Testis (tissue), 3 donors: Measurements from ENCODE around the gene ZMIZ1. TPM values are rescaled to one million over a fixed set of nuclear protein-coding genes. Genes with fewer than 3 reads are reported as not detected.
A peak's percentile ranks its signal among the peaks of the same experiment; 100 is the strongest.

ENCODE experiments used
- DNase-seq: peaks from one replicate; pipeline ENCODE4 v3.0.0-alpha.2; 2019
- H3K27ac ChIP-seq, 2 donors: fragments of 200-600 bp; sonication (generic); one replicate each; pipeline ENCODE4 v1.5.1; 2019
- H3K27me3 ChIP-seq: fragments of 200-600 bp; sonication (generic); one replicate; pipeline ENCODE4 v1.5.1; 2019
- H3K36me3 ChIP-seq: fragments of 200-600 bp; sonication (generic); one replicate; pipeline ENCODE4 v1.5.1; 2017; ENCODE audit warnings: low read depth; ENCODE audit errors: missing control alignments
- H3K4me1 ChIP-seq: fragments of 200-600 bp; sonication (generic); one replicate; pipeline ENCODE4 v1.5.1; 2019
- H3K4me3 ChIP-seq, 2 donors: fragments of 200-600 bp; sonication (generic); one replicate each; pipeline ENCODE4 v1.5.1; 2017 to 2019
- H3K9me3 ChIP-seq: fragments of 200-600 bp; sonication (generic); one replicate; pipeline ENCODE4 v1.5.1; 2017
- POLR2A ChIP-seq: fragments of 450-650 bp; IDR thresholded peaks from one replicate; pipeline ENCODE4 v1.6.1; 2017; ENCODE audit warnings: antibody characterized with exemption, mild to moderate bottlenecking, moderate library complexity
- WGBS, 2 donors: methylation state at CpG; one replicate each; pipeline ENCODE4 v1.1.5; 2018; 5-methylcytosine and 5-hydroxymethylcytosine counted together
- intact Hi-C: fragments of 100-400 bp; cut with DNase I; formaldehyde crosslinking; loops from one replicate; pipeline ENCODE4 v1.15.1; 2023; ENCODE audit warnings: low total_unique reads
- polyA plus RNA-seq: library from polyadenylated mRNA; stranded (reverse); fragments of 350-450 nt; fragmentation: Illumina TruSeq; extraction: RNeasy Lipid Tissue Mini Kit (QIAGEN cat#74804); gene quantifications from one replicate; pipeline ENCODE4 v1.2.3, GENCODE V29; 2014; ENCODE audit warnings: low read depth, low replicate concordance; ENCODE audit not compliant: insufficient read depth
- total RNA-seq, 2 donors: library from RNA; depleted of rRNA; stranded (reverse); fragments of >200 nt; gene quantifications; one replicate each; pipeline ENCODE4 v1.2.3, GENCODE V29; 2016
- TF ChIP-seq, protein P1 (sequence below), 3 experiments: fragments of 450-650 bp in 2 of 3; fragments of 200-600 bp in 1 of 3; sonication (generic) in 1 of 3; IDR thresholded peaks; one replicate each; pipeline ENCODE4 v1.5.1; 2016 to 2019; ENCODE audit warnings: antibody characterized with exemption in 3 of 3, mild to moderate bottlenecking in 2 of 3, moderate library complexity in 1 of 3

The ZMIZ1 gene
- total and polyA plus RNA-seq, 3 donors from 2014 or later: 15.2 to 22.0 (median 18.8) TPM

DNA sequence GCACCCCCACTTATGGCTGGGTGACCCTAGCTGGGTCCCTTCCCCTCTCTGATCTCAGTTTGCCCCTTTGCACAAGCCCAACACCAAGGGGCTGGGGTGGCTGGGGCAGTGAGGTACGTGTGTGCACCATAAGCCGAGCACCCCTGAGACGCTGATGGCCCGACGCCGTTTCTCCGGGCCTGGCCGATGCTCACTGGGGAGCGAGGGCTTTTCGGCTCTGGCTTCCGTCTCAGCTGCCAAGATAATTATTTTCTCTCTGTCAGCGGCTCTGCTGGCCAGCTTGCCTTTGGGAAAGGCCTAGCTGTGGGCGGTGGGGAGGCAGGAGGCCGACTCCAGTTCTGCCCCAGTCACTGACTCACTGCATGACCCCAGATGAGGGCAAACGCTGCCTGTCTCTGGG, 91.0 kb downstream of the ZMIZ1 start:
- peak overlapping the region; percentile 24 to 53 for H3K27ac ChIP-seq
- TF ChIP-seq POLR2A: no peak
- TF ChIP-seq, protein P1, sequence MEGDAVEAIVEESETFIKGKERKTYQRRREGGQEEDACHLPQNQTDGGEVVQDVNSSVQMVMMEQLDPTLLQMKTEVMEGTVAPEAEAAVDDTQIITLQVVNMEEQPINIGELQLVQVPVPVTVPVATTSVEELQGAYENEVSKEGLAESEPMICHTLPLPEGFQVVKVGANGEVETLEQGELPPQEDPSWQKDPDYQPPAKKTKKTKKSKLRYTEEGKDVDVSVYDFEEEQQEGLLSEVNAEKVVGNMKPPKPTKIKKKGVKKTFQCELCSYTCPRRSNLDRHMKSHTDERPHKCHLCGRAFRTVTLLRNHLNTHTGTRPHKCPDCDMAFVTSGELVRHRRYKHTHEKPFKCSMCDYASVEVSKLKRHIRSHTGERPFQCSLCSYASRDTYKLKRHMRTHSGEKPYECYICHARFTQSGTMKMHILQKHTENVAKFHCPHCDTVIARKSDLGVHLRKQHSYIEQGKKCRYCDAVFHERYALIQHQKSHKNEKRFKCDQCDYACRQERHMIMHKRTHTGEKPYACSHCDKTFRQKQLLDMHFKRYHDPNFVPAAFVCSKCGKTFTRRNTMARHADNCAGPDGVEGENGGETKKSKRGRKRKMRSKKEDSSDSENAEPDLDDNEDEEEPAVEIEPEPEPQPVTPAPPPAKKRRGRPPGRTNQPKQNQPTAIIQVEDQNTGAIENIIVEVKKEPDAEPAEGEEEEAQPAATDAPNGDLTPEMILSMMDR (IDR thresholded peaks at IDR 0.05): no peak
- no peaks in the 10 kb centered on the region for H3K36me3 ChIP-seq
- intact Hi-C loops: no loop called here
- H3K27me3 ChIP-seq: no peaks in the 10 kb centered on the region
- no peaks in the 10 kb centered on the region for H3K9me3 ChIP-seq
- WGBS, 2 donors: 47 to 50% methylated on average over 12 to 15 of the region's 15 CpGs
- peaks cover 57% of the 10 kb centered on the region for H3K4me1 ChIP-seq
- H3K4me3 ChIP-seq: no peak overlapping the region
- DNase-seq: peak; percentile 50

DNA sequence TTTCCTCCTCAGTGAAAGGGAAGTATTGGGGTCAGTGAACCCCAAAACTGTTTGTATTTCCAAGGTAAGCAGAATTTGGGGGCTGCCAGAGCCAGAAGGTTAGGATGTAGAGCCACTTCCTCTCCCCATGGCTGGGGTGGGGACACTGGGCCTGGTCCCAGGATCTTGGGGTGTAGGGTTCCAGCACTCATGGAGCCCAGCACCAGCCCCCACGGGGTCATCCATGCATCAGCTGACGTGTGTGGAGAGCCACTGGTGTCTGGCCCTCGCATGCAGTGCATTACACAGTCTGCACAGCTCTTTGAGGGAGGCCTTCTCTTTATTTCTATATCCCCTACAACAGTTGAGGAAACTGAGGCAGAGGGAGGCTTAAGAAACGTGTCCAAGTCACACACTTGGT, 91.4 kb downstream of the ZMIZ1 start:
- no peak for DNase-seq
- Histone ChIP-seq H3K9me3 (no peaks in the 10 kb centered on the region), H3K4me1 (peaks cover 57% of the 10 kb centered on the region), H3K4me3 (no peak overlapping the region), H3K27ac (peak overlapping the region in 1 of 2 donors; percentile 53), H3K27me3 (no peaks in the 10 kb centered on the region), H3K36me3 (no peaks in the 10 kb centered on the region)
- TF ChIP-seq, protein P1 (IDR thresholded peaks at IDR 0.05): no peak
- no peak for TF ChIP-seq POLR2A
- intact Hi-C loops: no loop called here
- WGBS, 2 donors: 72 to 78% methylated on average over 3 to 4 of the region's 4 CpGs

DNA sequence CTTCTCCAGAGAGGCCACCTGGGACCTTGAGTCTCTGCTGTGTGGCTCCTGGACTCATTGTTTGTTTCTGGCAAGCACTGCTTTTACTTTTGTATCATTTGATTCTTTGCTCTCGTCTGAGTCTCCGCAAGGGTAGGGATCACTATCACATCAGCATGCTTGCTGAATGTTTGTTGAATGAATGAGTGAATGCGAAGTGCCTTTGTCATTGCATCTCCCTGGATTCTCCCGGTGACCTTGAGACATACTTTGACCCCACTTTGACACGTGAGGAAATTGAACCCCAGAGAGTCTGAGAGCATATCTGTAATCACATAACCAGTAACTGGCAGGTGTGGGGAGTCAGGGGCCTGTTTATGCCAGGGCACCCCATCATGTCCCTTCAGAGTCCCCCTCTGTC, 92.8 kb downstream of the ZMIZ1 start:
- no peak for TF ChIP-seq POLR2A
- TF ChIP-seq, protein P1 (IDR thresholded peaks at IDR 0.05): no peak
- 61% methylated on average over 5 of the region's 5 CpGs for WGBS, 2 donors
- Histone ChIP-seq H3K27me3 (no peaks in the 10 kb centered on the region), H3K4me1 (peaks cover 62% of the 10 kb centered on the region), H3K27ac (no peak overlapping the region), H3K4me3 (no peak overlapping the region), H3K9me3 (no peaks in the 10 kb centered on the region), H3K36me3 (no peaks in the 10 kb centered on the region)
- intact Hi-C loops: no loop called here
- DNase-seq: no peak

DNA sequence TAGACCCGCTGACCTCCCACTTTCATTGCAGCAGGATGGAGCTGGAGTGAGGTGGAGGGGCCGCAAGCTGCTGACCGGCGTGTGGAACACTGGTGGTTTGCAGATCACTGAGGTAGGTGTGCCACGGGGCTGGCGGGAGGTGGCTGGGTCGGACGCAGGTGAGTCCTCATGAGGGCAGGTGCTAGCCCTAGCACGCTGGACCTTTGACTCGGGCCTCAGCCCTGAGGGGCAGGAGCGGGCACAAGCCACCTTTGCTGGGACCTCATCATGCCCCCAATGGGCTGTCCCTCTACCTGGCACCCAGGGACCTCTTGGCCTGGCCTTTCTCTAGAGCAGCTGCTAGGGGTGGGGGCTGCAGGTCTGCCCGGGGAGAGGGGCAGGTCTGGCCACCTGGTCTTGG, 93.3 kb downstream of the ZMIZ1 start:
- peaks cover 64% of the 10 kb centered on the region for H3K4me1 ChIP-seq
- H3K36me3 ChIP-seq: no peaks in the 10 kb centered on the region
- no peaks in the 10 kb centered on the region for H3K9me3 ChIP-seq
- H3K4me3 ChIP-seq: no peak overlapping the region
- no peak for DNase-seq
- WGBS, 2 donors: 90 to 98% methylated on average over 2 to 11 of the region's 12 CpGs
- H3K27me3 ChIP-seq: no peaks in the 10 kb centered on the region
- no peak overlapping the region for H3K27ac ChIP-seq
- TF ChIP-seq, protein P1 (IDR thresholded peaks at IDR 0.05): no peak
- no peak for TF ChIP-seq POLR2A
- intact Hi-C loops: no loop called here

DNA sequence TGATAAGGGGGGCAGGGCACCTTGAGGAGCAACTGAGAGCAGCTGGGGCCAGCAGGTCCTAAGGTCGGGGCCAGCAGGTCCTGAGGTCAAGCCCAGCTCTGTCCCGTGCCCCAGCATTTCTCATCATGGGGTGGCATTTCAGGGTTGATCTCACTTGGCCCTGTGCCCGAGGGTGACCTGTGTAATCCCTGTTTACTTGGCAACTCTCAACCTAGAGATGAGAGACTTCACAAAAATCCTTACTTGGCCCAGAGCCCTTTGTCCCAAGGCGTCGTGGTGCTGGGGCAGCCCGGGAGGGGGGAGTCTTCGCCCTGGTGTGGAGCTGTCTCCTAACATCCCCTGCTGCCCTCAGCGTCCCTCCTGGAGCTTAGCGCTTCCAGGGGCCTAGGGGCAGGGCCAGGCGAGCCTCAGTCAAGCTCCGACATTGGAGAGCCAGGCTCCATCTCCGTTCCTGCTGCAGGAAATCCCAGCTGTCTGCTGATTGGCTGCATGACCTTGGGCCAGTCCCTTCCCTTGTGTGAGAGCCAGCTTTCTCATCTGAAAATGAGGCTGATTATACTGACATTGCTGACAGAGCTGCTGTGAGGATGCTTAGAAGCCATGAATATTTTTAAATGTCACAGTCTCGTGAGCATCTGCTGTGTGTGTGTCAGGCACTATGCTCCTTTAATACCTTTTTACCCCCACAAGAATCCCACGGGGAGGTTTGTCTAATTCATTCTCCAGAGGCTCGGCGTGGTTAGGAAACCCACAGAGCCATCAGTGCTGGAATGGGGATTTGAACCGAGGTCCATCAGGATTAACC, 94.3 kb downstream of the ZMIZ1 start:
- Histone ChIP-seq H3K4me1 (peaks cover 55% of the 10 kb centered on the region), H3K27me3 (no peaks in the 10 kb centered on the region), H3K27ac (no peak overlapping the region), H3K36me3 (no peaks in the 10 kb centered on the region), H3K4me3 (no peak overlapping the region), H3K9me3 (no peaks in the 10 kb centered on the region)
- DNase-seq: no peak
- intact Hi-C loops: no loop called here
- WGBS, 2 donors: 54 to 63% methylated on average over 5 to 17 of the region's 17 CpGs
- TF ChIP-seq POLR2A: no peak
- TF ChIP-seq, protein P1 (IDR thresholded peaks at IDR 0.05): no peak
